CD4-positive, alpha-beta T cell (primary cell): ENCODE results near the gene PIK3R1. TPM values are rescaled to one million over a fixed set of nuclear protein-coding genes. Genes with fewer than 3 reads are reported as not detected.

Source experiments
- ATAC-seq: fragments of 200-7000 bp; cut with Tn5 transposase; one replicate; pipeline ENCODE4 v1.10.0; 2022; ENCODE audit warnings: mild to moderate bottlenecking; ENCODE audit not compliant: poor library complexity
- CTCF ChIA-PET: fragments of 350-600 bp; sonication (Branson Sonifier 250); formaldehyde crosslinking; loops from one replicate; lab custom pipeline; 2021; ENCODE audit warnings: antibody characterized with exemption, inconsistent platforms; lab: Charles Lee
- POLR2A ChIA-PET: fragments of 350-600 bp; sonication (Branson Sonifier 250); formaldehyde crosslinking; loops from one replicate; lab custom pipeline; 2021; ENCODE audit warnings: antibody characterized with exemption, inconsistent platforms; lab: Charles Lee
- DNase-seq, 14 experiments: peaks; one replicate each; pipeline ENCODE4 v3.0.0-alpha.2; 2013 to 2020; ENCODE audit warnings: mixed read lengths in 2 of 14
- H3K27ac ChIP-seq, 2 donors: one replicate each; pipeline versions ENCODE4 v1.5.1 to v1.7.0; 2013; ENCODE audit warnings: low read length in 2 of 2, low read depth in 1 of 2, mild to moderate bottlenecking in 1 of 2
- H3K27me3 ChIP-seq, 2 experiments: 1 replicate in 1 of 2; 2 replicates in 1 of 2; pipeline versions ENCODE4 v1.6.1 to v1.7.0; 2013; ENCODE audit warnings: low read length in 2 of 2, control low read depth in 1 of 2, mild to moderate bottlenecking in 1 of 2, moderate library complexity in 1 of 2; ENCODE audit not compliant: insufficient read depth in 2 of 2, control insufficient read depth in 1 of 2
- H3K36me3 ChIP-seq: one replicate; pipeline ENCODE4 v1.6.1; 2013; ENCODE audit warnings: low read length, control low read depth; ENCODE audit not compliant: insufficient read depth
- H3K4me1 ChIP-seq: one replicate; pipeline ENCODE4 v1.6.1; 2013; ENCODE audit warnings: low read length, control low read depth; ENCODE audit not compliant: insufficient read depth
- H3K4me3 ChIP-seq: one replicate; pipeline ENCODE4 v1.5.1; 2013; ENCODE audit warnings: mild to moderate bottlenecking, low read length, moderate library complexity
- H3K9me3 ChIP-seq, 2 experiments: 1 replicate in 1 of 2; 2 replicates in 1 of 2; pipeline versions ENCODE4 v1.6.1 to v1.7.0; 2013; ENCODE audit warnings: low read length in 2 of 2, mild to moderate bottlenecking in 2 of 2, control low read depth in 1 of 2, moderate library complexity in 1 of 2; ENCODE audit not compliant: control insufficient read depth in 1 of 2, insufficient read depth in 1 of 2
- H3K27ac Mint-ChIP-seq: one replicate; pipeline ENCODE4 v1.8.0; 2020; ENCODE audit warnings: mixed read lengths
- H3K27me3 Mint-ChIP-seq: one replicate; pipeline ENCODE4 v1.8.0; 2021; ENCODE audit warnings: mixed read lengths
- H3K36me3 Mint-ChIP-seq: one replicate; pipeline ENCODE4 v1.8.0; 2021; ENCODE audit warnings: low read depth, mixed read lengths
- H3K4me1 Mint-ChIP-seq: one replicate; pipeline ENCODE4 v1.8.0; 2021; ENCODE audit warnings: low read depth, mixed read lengths
- H3K4me3 Mint-ChIP-seq: one replicate; pipeline ENCODE4 v1.8.0; 2020; ENCODE audit warnings: mild to moderate bottlenecking, mixed read lengths
- H3K9me3 Mint-ChIP-seq: one replicate; pipeline ENCODE4 v1.8.0; 2020; ENCODE audit warnings: mixed read lengths
- intact Hi-C, 2 experiments: fragments of 100-400 bp; cut with DNase I in 1 of 2; cut with micrococcal nuclease in 1 of 2; formaldehyde crosslinking; loops; one replicate each; pipeline versions ENCODE4 v1.15.1 to v1.9.0; 2023 to 2025; cut with DNase I, micrococcal nuclease
- total RNA-seq, 174 experiments: library from RNA in 2 of 174; stranded (reverse) in 2 of 174; gene quantifications; one replicate each; pipeline ENCODE4 v1.2.3 and lab custom pipeline; 2021 to 2026
- TF ChIP-seq, protein P1 (sequence below): fragments of 200-600 bp; IDR thresholded peaks from one replicate; pipeline ENCODE4 v1.8.0; 2022; ENCODE audit warnings: antibody characterized with exemption, mild to moderate bottlenecking

PIK3R1 gene
- total RNA-seq, 2 experiments from 2014 or later, result 455 to 459 TPM

DNA sequence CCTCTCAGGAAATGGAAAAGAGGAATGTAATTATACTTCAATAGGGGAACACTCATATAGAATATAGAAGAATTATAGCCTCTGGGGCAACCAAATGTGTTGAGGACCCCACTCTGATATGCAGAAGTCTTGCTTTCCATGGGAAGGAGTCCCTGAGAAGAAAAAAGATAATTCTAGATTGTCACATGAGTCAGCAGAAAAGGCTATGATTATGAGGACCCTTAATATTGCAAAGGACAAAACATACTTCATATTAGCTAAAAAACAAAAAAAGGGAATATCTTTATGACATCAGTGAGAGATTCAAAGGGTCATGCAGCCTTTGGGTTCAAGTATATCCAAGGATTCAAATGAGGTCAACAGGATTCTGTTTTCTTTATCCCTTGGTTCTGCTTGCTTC, 119.5 kb downstream of the PIK3R1 start:
- Histone ChIP-seq H3K27me3 (no peaks in the 10 kb centered on the region), H3K4me1 (peaks cover 3% of the 10 kb centered on the region), H3K4me3 (no peak overlapping the region), H3K27ac (no peak overlapping the region), H3K36me3 (no peaks in the 10 kb centered on the region), H3K9me3 (no peaks in the 10 kb centered on the region)
- no peaks in the 10 kb centered on the region for H3K4me1 Mint-ChIP-seq
- H3K36me3 Mint-ChIP-seq, result no peaks in the 10 kb centered on the region
- ATAC-seq, result no peak
- H3K27ac Mint-ChIP-seq, result no peak overlapping the region
- no peak overlapping the region for H3K4me3 Mint-ChIP-seq
- intact Hi-C loops, result no loop called here
- DNase-seq, result no peak
- TF ChIP-seq, protein P1, sequence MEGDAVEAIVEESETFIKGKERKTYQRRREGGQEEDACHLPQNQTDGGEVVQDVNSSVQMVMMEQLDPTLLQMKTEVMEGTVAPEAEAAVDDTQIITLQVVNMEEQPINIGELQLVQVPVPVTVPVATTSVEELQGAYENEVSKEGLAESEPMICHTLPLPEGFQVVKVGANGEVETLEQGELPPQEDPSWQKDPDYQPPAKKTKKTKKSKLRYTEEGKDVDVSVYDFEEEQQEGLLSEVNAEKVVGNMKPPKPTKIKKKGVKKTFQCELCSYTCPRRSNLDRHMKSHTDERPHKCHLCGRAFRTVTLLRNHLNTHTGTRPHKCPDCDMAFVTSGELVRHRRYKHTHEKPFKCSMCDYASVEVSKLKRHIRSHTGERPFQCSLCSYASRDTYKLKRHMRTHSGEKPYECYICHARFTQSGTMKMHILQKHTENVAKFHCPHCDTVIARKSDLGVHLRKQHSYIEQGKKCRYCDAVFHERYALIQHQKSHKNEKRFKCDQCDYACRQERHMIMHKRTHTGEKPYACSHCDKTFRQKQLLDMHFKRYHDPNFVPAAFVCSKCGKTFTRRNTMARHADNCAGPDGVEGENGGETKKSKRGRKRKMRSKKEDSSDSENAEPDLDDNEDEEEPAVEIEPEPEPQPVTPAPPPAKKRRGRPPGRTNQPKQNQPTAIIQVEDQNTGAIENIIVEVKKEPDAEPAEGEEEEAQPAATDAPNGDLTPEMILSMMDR, result no peak
- ChIA-PET CTCF (no interaction called here), POLR2A (no interaction called here)
- no peaks in the 10 kb centered on the region for H3K9me3 Mint-ChIP-seq
- no peaks in the 10 kb centered on the region for H3K27me3 Mint-ChIP-seq

GRCh38 chr5:68336200-68336599, 120.6 kb downstream of the PIK3R1 start:
- CTCF ChIA-PET, result no interaction called here
- no peaks in the 10 kb centered on the region for H3K27me3 Mint-ChIP-seq
- no peak overlapping the region for H3K4me3 Mint-ChIP-seq
- DNase-seq, result no peak
- H3K36me3 Mint-ChIP-seq, result no peaks in the 10 kb centered on the region
- no peaks in the 10 kb centered on the region for H3K36me3 ChIP-seq
- H3K9me3 Mint-ChIP-seq, result no peaks in the 10 kb centered on the region
- no peaks in the 10 kb centered on the region for H3K4me1 ChIP-seq
- H3K4me3 ChIP-seq, result no peak overlapping the region
- TF ChIP-seq, protein P1, result no peak
- intact Hi-C loops, result no loop called here
- no peaks in the 10 kb centered on the region for H3K27me3 ChIP-seq
- no peaks in the 10 kb centered on the region for H3K4me1 Mint-ChIP-seq
- POLR2A ChIA-PET, result no interaction called here
- H3K27ac Mint-ChIP-seq, result no peak overlapping the region
- H3K9me3 ChIP-seq, result no peaks in the 10 kb centered on the region
- H3K27ac ChIP-seq, result no peak overlapping the region
- ATAC-seq, result no peak

- H3K4me1 Mint-ChIP-seq, result no peaks in the 10 kb centered on the region
- Histone ChIP-seq H3K4me1 (no peaks in the 10 kb centered on the region), H3K36me3 (no peaks in the 10 kb centered on the region), H3K27me3 (no peaks in the 10 kb centered on the region), H3K27ac (no peak overlapping the region), H3K4me3 (no peak overlapping the region), H3K9me3 (no peaks in the 10 kb centered on the region)
- no peak overlapping the region for H3K4me3 Mint-ChIP-seq
- H3K36me3 Mint-ChIP-seq, result no peaks in the 10 kb centered on the region
- POLR2A ChIA-PET, result no interaction called here
- intact Hi-C loops, result no loop called here
- H3K27me3 Mint-ChIP-seq, result no peaks in the 10 kb centered on the region
- TF ChIP-seq, protein P1, result no peak
- no peak for ATAC-seq
- H3K27ac Mint-ChIP-seq, result no peak overlapping the region
- H3K9me3 Mint-ChIP-seq, result no peaks in the 10 kb centered on the region
- DNase-seq, result no peak
- CTCF ChIA-PET, result no interaction called here
Measured at GRCh38 chr5:68337235-68337634, 121.7 kb downstream of the PIK3R1 start.
